ENCODE data around the gene RNF213.

RNF213 gene

DNA sequence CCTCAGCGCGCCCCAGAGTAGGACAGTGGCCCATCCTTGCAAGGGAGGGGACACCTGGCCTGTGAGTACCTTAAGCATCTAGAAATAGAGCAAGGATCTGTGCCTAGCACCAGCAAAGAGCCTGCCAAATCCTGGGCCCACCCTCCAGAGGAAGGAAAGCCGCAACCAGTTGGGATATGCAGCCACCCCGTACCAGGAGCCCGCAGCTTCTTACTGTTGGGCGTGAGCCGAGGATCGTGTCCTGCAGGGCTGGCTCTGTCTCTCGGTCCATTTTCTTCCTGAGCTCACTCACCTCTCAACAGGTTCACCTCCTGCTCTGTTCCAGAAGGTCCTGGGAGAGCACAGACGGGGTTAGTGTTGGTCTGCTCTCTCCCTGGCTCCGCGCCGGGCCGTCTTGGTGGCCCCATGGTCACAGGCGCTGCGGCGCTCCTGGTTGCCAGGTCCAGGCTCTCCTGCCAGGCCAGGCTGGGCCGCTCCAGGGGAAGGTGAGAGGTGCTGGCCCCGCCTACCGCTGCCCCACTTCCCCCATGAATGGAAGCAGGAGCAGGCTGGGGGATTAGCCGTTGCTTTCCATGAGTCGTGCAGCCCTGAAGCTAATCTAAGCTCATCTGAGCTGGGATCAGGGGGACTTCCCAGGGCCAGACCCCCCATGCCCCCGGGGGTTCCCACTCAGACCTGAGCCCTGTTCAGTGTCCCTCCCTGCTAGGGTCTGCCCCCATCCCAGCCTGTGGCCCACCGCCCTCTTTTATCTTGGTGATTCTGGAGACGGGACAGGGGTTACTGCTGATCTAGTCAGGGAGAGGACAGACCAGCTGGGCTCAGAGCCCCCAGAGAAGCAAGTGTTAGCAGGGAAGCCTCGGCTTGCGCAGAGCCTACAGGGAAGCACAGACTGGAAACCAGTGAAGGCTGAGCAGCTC lies 167.0 kb downstream of the RNF213 start:
- Mint-ChIP-seq H3K36me3 (ENCODE audit: low read depth) (no peaks in the 10 kb centered on the region), H3K4me1 (ENCODE audit: low read depth) (peaks cover 11% of the 10 kb centered on the region), H3K27me3 (ENCODE audit: low read depth) (no peaks in the 10 kb centered on the region), H3K27ac (no peak overlapping the region), H3K4me3 (no peak overlapping the region), H3K9me3 (no peaks in the 10 kb centered on the region)

DNA sequence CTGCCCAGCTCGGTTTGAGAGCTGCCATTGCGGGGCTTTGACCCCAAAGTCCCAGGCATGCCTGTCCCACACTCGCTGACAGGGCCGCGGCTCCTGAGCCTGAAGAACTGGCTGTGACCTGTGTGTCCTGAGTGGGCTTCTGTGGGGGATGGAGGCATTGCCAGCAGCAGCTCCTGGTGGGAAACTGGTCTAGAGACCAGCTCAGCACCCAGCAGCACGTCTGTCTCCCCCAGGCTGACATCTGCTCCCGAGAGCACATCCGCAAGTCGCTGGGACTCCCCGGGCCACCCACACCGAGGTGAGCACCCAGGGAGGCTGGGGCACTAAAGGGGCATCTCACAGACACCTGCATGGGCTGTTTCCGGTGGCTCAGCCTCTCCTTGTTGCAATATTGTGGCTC lies 167.7 kb downstream of the RNF213 start:
- H3K36me3 Mint-ChIP-seq (ENCODE audit: low read depth) = no peaks in the 10 kb centered on the region
- H3K4me1 Mint-ChIP-seq (ENCODE audit: low read depth) = peaks cover 11% of the 10 kb centered on the region
- no peak overlapping the region for H3K27ac Mint-ChIP-seq
- H3K4me3 Mint-ChIP-seq = no peak overlapping the region
- H3K9me3 Mint-ChIP-seq = no peaks in the 10 kb centered on the region
- no peaks in the 10 kb centered on the region for H3K27me3 Mint-ChIP-seq (ENCODE audit: low read depth)

- H3K4me3 Mint-ChIP-seq = no peak overlapping the region
- no peaks in the 10 kb centered on the region for H3K27me3 Mint-ChIP-seq (ENCODE audit: low read depth)
- no peaks in the 10 kb centered on the region for H3K9me3 Mint-ChIP-seq
- peaks cover 11% of the 10 kb centered on the region for H3K4me1 Mint-ChIP-seq (ENCODE audit: low read depth)
- no peak overlapping the region for H3K27ac Mint-ChIP-seq
- H3K36me3 Mint-ChIP-seq (ENCODE audit: low read depth) = no peaks in the 10 kb centered on the region
Observed at GRCh38 chr17:80428796-80429195, 168.1 kb downstream of the RNF213 start.

DNA sequence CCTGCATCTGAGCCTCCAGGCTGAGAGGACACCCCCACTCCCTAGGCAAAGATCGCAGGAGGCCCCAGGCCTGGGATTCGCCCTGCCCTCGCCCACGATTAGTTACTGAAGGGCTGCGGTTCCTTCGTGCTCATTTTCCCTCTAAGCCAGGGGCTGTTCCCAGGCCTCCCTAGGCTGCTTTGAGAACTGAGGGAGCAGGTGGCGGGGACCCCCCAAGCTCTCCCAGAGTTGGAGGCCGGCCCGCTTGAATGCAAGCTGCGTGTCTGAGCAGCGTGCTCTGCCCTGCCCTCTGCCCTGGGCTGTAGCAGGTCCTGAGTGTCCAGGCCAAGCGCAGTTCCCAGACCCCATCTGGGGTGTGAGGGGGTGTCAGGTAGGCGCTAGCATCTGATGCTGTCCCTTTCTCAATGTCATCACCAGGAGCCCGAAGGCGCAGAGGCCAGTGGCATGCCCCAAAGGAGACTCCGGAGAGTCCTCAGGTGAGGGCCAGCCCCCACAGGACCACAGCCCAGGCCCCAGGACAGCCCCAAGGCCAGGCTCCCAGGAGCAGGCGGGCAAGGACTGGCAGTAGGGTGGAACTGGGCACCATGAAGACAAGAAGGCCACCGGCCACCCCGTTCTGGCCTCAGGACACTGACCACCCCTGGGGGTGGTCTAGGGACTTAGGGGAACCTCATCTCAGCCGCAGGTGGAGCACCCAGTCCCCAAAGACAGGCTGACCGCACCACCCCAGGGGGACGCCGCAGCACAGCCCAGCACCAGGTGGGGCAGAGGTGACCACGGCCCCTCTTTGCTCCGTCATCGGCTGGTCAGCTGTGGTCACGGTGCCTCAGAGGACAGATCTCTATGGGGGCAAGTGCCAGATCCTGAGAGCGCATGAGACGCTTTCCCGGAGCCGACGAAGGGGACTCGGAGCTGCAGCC lies 169.0 kb downstream of the RNF213 start:
- H3K9me3 Mint-ChIP-seq = no peaks in the 10 kb centered on the region
- no peaks in the 10 kb centered on the region for H3K36me3 Mint-ChIP-seq (ENCODE audit: low read depth)
- peaks cover 11% of the 10 kb centered on the region for H3K4me1 Mint-ChIP-seq (ENCODE audit: low read depth)
- no peak overlapping the region for H3K27ac Mint-ChIP-seq
- no peaks in the 10 kb centered on the region for H3K27me3 Mint-ChIP-seq (ENCODE audit: low read depth)
- no peak overlapping the region for H3K4me3 Mint-ChIP-seq

DNA sequence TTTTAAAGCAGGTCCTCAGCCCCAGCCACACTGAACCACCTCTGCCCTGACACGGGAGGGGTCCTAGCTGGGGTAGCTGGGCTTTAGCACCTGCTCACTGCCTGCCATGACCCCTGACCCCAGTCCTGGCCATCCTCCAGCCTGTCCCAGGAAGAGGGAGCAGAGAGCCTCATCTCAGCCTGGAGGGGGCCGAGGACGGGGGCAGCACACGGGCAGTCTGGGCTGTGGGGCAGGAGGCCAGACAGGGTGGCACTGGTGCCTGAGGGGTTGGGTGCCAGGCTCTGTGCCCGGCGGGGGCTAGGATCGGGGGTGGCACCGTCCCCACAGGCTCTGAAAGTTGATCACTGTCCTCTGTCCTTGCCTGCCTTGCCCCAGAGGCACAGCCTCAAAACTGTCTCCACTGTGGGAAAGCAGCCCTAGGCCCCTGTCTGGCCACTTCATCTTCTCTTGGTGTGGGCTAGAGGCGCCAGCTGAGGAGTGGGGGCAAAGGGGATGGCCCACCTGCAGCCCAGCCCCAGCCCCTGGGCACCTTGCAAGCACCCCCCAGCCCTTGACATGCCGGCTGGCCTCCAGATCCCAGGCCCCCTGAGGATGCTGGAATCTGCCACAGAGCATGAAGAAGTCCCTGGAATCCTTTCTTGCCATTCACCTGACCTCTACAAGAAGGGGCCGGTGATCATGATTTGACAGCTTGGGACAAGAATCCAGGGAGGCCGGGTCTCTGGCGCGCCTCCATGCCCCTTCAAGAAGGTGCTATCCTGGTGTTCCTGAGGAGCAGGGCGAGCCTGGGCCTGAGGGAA lies 170.0 kb downstream of the RNF213 start:
- no peak overlapping the region for H3K27ac Mint-ChIP-seq
- peaks cover 11% of the 10 kb centered on the region for H3K4me1 Mint-ChIP-seq (ENCODE audit: low read depth)
- no peak overlapping the region for H3K4me3 Mint-ChIP-seq
- H3K36me3 Mint-ChIP-seq (ENCODE audit: low read depth) = no peaks in the 10 kb centered on the region
- no peaks in the 10 kb centered on the region for H3K9me3 Mint-ChIP-seq
- H3K27me3 Mint-ChIP-seq (ENCODE audit: low read depth) = no peaks in the 10 kb centered on the region

DNA sequence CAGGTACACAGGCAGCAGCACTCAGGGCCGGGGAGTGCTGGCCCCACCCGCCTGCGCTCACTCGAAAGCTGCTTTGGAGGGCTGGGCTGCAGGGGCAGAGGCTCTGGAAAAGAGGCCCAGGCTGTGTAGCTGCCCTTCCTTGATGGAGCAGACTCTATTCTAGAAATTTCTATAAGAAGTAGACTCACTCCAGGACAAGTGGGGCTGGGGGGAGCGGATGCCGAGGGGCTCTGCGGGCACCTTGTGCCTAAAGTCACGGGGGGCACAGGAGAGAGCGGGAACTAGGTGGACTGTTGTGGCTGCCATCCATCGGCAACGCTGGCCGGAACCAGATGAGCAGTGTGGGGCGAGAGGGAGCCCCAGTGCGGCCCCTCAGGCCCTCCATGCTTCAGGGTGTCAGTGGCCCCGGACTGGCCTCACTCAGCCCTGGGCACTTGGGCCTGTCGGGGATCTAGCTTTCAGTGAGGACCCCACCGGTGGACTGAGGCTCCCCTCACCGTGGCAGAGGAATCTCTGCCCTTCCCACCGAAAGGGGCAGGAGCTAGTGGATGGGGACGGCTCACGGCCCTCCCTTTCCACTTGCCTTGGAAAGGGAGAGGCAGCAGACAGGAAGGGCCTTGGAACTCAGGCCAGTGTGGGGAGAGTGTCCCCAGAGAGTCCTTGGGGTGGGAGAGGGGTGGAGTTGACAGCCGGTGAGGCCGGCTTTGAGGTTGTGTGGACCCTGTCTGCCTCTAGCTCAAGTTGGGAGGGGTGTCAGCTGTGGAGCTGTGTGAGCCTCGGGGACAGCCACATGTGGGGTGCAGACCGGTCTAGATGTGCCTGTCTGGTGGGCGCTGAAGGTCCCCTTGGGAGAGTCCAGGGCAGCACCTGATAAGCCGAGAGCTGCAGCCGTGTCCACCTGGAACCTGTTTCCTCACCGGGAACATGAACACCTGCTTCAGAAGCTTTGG lies 170.9 kb downstream of the RNF213 start:
- Mint-ChIP-seq H3K36me3 (ENCODE audit: low read depth) (no peaks in the 10 kb centered on the region), H3K27ac (no peak overlapping the region), H3K27me3 (ENCODE audit: low read depth) (no peaks in the 10 kb centered on the region), H3K9me3 (no peaks in the 10 kb centered on the region), H3K4me3 (no peak overlapping the region), H3K4me1 (ENCODE audit: low read depth) (peaks cover 5% of the 10 kb centered on the region)

DNA sequence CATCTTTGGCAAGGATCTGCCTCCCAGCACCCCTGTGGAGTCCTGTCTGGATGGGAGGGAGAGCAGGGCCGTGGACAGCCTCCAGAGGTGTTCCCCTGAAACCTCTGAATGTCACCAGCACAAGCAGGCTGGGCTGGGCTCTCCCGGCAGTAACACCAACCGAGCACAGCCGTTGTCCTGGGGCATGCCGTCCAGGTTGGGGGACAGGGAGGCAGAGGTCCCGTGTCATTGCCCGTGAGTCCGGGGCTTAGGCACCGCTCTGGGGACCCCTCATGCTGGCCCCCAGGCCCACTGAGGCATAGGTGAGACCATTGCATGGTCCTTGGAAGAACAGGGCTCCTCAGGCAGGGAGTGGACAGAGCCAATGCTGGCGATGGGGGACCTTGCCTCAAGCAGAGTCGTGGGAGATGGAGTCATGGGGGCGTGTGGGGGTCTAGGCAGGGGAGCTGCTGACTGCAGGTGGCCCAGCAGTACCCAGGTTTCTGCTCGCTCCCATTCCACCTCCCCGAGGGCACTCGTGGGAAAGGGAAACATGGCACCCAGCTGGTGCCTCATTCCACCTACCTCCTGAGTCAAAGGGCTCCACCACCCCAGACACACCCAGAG lies 171.8 kb downstream of the RNF213 start:
- Mint-ChIP-seq H3K36me3 (ENCODE audit: low read depth) (no peaks in the 10 kb centered on the region), H3K4me3 (no peak overlapping the region), H3K27ac (no peak overlapping the region), H3K4me1 (ENCODE audit: low read depth) (no peaks in the 10 kb centered on the region), H3K27me3 (ENCODE audit: low read depth) (no peaks in the 10 kb centered on the region), H3K9me3 (no peaks in the 10 kb centered on the region)

DNA sequence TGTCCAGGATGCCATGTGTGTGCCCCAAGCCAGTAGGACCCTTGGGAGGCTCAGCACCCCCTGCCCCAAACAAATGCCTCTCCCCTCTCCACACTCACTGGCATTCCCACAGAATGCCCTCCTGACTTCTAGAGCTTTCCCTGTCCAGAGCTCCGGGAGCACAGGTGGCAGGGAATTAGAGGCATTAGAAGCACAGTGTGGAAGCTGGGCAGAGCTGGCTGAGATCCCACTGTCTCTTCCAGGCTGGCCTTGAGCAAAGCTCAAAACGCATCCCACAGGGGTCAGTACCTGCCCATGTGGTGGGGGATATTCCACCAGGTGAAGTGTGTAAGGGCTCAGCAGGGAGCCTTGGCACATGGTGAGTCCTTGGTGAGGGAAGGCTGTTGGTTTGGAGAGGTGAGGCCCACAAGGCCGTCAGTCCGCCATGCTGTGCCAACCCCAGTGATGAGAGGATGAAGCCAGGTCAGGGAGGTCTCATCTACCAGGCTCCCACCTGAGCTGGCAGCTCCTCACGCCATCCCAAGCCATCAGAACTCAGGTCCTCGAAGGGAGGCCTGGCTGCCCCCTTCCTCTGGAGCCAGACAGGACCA lies 172.4 kb downstream of the RNF213 start:
- Mint-ChIP-seq H3K4me1 (ENCODE audit: low read depth) (no peaks in the 10 kb centered on the region), H3K27ac (no peak overlapping the region), H3K27me3 (ENCODE audit: low read depth) (no peaks in the 10 kb centered on the region), H3K9me3 (no peaks in the 10 kb centered on the region), H3K4me3 (no peak overlapping the region), H3K36me3 (ENCODE audit: low read depth) (no peaks in the 10 kb centered on the region)

DNA sequence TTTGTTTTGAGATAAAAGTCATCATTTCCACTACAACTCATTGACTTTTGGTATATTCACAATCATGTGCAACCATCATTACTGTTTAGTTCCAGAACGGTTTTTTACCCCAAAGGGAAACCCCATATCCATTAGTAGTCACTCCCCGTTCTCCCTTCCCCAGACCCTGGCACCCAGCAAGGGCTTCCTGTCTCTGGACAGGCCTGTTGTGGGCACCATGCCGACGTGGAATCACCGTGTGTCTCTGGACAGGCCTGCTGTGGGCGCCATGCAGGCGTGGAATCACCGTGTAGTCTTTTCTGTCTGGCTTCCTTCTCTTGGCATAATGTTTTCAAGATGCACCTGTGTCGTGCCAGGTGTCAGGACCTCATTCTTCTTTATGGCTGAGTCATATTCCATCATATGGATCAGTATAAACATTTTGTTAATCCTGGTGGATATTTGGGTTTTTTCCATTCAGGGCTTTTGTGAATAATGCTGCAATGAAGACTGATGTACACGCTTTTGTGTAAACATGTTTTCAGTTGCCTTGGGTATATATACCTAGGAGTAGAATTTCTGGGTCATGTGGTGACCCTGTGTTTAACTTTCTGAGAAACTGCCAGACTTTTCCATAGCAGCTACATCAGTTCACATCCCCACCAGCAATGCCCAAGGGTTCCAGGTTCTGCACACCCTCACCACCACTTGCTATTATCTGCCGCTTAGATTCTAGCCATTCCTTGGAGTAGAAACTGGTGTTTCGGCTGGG lies 173.4 kb downstream of the RNF213 start:
- no peaks in the 10 kb centered on the region for H3K27me3 Mint-ChIP-seq (ENCODE audit: low read depth)
- no peaks in the 10 kb centered on the region for H3K4me1 Mint-ChIP-seq (ENCODE audit: low read depth)
- H3K4me3 Mint-ChIP-seq = no peak overlapping the region
- H3K27ac Mint-ChIP-seq = no peak overlapping the region
- no peaks in the 10 kb centered on the region for H3K36me3 Mint-ChIP-seq (ENCODE audit: low read depth)
- no peaks in the 10 kb centered on the region for H3K9me3 Mint-ChIP-seq

- no peaks in the 10 kb centered on the region for H3K36me3 Mint-ChIP-seq (ENCODE audit: low read depth)
- H3K4me1 Mint-ChIP-seq (ENCODE audit: low read depth) = no peaks in the 10 kb centered on the region
- no peaks in the 10 kb centered on the region for H3K27me3 Mint-ChIP-seq (ENCODE audit: low read depth)
- H3K9me3 Mint-ChIP-seq = no peaks in the 10 kb centered on the region
- H3K4me3 Mint-ChIP-seq = no peak overlapping the region
- H3K27ac Mint-ChIP-seq = no peak overlapping the region
Observed at GRCh38 chr17:80437532-80437931, 176.9 kb downstream of the RNF213 start.

DNA sequence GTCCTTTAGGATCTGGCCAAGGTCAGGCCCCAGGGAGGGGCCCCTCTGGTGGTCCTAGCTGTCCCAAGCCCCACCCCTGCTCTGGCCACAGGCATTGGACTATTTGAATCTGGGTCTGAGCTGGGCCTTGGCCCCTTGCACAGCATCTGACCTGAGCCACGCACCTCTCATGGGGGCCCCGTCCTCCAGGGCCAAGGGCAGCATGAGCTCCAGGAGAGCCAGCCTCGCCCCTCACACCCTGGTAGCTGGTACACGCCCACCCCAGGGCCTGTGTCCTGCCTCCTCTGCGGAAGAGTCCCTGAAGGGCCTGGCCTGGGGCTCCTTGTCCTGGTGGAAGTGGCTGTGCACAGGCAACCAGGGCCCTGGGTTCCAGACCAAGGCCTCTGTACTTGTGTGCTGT lies 178.2 kb downstream of the RNF213 start:
- peaks cover 4% of the 10 kb centered on the region for H3K27me3 Mint-ChIP-seq (ENCODE audit: low read depth)
- no peak overlapping the region for H3K27ac Mint-ChIP-seq
- no peak overlapping the region for H3K4me3 Mint-ChIP-seq
- H3K4me1 Mint-ChIP-seq (ENCODE audit: low read depth) = no peaks in the 10 kb centered on the region
- no peaks in the 10 kb centered on the region for H3K36me3 Mint-ChIP-seq (ENCODE audit: low read depth)
- H3K9me3 Mint-ChIP-seq = no peaks in the 10 kb centered on the region

GRCh38 chr17:80439499-80439898 lies 178.8 kb downstream of the RNF213 start:
- no peak overlapping the region for H3K27ac Mint-ChIP-seq
- H3K27me3 Mint-ChIP-seq (ENCODE audit: low read depth) = peaks cover 4% of the 10 kb centered on the region
- H3K9me3 Mint-ChIP-seq = no peaks in the 10 kb centered on the region
- H3K36me3 Mint-ChIP-seq (ENCODE audit: low read depth) = no peaks in the 10 kb centered on the region
- no peak overlapping the region for H3K4me3 Mint-ChIP-seq
- H3K4me1 Mint-ChIP-seq (ENCODE audit: low read depth) = no peaks in the 10 kb centered on the region

All from T-helper 1 cell treated with Interleukin-12 subunit alpha and Interleukin-12 subunit beta and Interleukin-4 antibody, amounts not matched to agents 30 μg/mL and 1 μg/mL, for 36 hours (primary cell).